CD4-positive, alpha-beta T cell treated with Interleukin-17A for 1 hour (primary cell): ENCODE measurements around the gene TLX1.

Experiments
- DNase-seq: peaks from one replicate; pipeline ENCODE4 v3.0.0-alpha.2; 2020

TLX1 gene

DNA sequence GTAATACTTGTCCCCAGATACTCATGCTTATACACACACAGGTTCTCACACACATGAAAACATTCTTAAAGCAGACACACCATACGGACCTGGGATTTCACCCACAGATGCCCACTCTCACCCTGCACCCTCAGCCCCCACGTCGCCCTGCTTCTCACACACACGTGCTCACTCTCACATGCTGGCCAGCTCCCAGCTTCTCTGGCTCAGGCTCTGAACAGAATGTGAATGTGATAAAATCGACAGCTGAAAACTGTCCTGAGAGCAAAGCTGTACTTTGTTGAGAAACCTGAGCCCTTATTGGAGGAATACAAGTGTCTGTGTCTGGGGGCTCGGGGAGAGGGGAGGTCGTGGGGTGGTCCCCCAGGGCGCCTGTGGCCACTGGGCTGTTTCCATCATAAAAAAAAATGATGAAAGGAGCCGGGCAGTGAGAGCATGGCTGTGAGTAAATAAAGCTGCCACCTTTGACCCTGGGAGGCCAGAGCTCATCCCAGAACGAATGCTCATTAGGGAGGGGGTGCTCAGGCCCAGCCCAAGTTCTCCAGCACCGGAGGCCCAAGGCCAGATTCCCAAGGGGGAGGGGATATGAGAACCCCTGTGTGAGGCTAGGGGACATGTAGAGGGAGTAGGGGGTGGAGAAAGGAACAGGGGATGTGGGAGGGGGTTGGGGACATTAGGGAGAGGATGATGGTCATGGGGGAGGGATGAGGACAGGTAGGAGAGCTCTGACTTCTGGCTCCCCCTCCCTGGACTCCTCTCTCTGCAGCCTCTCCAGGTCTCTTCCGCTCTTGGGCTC lies 18.1 kb upstream of the TLX1 start:
- DNase-seq: no peak

DNA sequence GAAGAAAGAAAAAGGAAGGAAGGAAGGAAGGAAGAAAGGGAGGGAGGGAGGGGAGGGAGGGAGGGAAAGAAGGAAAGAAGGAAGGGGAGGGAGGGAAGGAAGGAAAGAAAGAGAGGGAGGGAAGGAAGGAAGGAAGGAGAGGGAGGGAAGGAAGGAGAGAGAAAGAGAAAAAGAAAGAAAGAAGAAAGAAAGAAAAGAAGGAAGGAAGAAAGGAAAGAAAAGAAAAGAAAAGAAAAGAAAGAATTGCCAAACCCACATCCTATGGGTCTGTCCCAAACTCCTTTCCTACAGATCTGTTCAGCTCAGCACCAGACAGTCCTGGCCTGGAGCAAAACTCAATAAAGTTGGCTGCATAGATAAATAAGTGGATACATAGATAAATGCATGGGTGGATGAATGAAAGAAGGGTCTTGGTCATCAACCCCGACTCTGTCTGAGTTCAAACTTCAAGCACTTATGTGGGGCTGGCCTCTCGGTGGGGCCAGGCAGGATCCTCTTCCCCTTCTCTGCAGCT lies 17.2 kb upstream of the TLX1 start:
- no peak for DNase-seq

DNA sequence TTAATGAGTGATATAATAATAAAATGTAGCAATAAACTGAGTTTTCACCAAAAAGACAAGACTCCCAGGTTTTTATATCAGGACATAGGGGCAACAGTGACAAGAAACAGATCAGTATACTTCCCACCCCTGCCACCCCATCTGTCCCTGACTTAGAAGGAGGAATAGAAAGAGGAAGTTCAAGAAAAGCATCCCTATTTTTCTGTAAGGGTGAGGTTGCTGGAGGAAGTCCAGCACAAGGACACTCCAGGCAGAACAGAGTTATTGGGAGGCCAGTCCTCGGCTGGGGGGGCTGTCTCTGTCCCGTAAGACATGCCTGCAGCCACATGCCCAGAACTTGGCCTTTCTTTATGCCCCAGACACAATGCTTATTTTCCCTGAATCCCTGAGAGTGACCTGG lies 16.5 kb upstream of the TLX1 start:
- DNase-seq: no peak

DNA sequence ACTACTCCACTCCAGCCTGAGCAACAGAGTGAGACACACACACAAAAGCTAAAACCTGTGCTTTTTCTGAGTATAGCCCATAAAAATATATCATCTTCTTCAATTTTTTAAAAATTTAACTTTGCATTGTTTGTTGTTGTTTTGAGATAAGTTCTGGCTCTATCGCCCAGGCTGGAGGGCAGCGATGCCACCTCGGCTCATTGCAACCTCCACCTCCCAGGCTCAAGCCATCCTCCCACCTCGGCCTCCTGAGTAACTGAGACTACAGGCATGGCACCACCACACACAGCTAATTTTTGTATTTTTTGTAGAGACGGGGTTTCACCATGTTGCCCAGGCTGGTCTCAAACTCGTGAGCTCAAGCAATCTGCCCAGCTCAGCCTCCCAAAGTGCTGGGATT lies 14.3 kb upstream of the TLX1 start:
- DNase-seq: no peak

DNA sequence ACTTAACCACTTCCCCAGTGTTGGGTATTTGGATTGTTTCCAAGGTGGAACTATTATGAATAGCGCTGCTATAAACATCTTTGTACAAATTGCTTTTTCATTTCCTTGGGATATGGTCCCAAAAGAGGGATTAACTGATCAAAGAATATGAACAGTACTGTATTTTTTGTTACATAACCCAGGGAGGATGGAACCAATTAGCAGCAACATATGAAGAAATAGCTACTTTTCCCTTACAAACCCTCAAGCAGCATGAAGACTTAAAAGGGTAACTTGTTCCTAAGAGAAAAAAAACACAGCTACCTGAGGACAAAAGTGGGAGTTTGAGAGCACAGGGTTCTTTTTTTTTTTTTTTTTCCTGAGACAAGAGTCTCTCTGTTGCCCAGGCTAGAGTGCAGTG lies 13.1 kb upstream of the TLX1 start:
- DNase-seq: no peak

DNA sequence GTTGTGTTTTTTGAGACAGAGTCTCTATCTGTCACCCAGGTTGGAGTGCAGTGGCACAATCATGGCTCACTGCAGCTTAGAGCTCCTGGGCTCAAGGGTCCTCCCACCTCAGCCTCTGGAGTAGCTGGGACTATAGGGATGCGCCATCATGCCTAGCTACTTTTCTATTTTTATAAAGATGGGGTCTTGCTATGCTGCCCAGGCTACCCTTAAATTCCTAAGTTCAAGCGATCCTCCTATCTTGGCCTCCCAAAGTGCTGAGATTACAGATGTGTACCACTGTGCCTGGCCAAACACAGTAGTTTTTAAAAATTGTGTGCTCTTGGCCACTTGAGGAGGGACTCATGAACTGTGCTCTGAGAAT lies 10.6 kb upstream of the TLX1 start:
- DNase-seq: no peak

DNA sequence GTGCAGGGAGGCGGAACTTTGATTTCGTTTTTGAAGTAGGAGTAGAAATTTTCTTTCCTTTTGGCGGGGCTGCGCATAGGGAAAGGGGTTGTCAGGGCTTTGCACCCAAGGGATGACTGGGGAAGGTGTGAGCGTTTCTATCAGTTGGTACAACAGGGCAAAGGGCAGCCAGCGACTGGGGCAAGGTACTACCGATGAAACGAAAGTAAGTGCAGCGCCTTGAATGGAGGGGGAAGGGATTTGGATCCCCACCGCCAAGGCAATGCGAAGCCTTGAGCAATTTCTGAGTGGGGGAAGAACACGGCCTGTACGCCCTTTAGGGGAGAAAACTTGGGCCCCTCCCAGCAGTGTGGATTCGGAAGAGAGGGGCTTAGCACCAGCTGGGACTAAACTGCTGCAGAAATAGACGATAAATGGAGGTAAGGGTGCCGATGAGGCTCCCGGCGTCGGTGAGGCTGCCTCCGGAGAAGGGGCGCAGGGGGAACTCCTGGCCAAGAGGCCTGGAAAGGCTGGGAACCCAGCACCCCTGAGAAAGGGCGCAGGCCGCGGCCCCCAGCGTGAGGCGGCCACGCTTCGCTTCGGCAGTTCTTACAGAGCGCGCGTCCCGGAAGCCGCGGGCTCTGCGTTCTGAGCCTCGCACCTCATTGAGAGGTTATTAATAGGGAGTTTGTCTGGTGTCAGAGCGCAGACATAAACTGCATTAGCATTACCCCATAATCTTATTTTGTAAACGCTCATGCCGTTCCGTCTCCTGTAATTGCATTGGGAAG lies 10.0 kb upstream of the TLX1 start:
- DNase-seq: peak; percentile 37

DNA sequence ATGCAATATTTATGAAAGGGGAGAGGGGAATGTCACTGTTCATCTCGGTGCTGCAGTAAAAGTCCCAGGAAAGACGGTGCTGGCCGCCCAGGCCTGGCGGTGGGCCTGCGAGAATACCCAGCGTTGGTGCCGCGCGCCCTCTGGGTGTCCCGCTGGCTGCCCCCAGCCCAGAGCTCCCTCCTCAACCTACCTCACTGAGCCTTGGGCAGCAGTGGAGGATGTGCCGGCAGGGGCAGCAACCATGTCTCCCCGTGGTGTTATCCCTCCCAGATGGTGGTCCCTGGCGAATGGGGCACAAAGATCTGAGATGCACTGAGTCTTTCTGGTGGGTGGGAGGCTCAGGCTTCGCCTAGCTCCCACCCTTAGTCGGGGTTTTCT lies 9.5 kb upstream of the TLX1 start:
- no peak for DNase-seq

DNA sequence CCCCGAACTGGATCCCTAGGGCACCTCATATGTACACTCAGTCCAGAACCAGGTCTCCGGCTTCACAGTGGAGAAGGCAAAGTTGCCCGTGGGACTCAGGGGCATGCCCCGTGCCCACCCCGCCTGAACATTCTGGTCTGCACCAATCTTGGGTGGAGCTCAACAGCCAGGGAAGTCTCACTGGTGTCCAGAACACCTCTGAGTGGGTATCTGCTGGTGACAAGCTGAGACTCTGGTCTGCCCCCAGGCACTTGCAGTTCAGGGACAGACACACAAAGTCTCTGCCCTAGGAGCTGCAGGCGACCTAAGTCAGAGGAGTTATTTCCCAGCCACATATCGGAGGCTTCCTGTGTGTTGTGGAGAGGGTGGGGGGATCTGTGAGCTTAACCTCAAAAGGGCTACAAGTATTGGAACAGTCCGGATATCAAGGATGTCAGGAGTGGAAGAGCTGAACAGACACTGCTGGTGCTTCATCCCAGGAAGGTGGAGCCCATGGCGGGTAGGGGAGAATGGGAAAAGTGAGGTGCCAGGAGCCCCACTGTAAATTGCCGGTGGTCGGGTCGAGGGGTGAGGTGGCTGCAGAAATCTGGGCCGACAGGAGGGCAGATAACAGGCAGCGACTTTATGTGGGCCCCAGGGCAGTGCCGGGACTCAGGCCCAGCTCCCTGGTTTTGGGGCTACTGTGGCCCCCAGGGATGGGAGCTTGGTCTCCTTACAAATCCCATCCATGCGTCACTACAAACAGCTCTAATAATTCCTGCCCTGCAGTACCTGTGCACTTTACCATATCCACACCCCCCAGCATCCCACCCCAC lies 8.6 kb upstream of the TLX1 start:
- no peak for DNase-seq

DNA sequence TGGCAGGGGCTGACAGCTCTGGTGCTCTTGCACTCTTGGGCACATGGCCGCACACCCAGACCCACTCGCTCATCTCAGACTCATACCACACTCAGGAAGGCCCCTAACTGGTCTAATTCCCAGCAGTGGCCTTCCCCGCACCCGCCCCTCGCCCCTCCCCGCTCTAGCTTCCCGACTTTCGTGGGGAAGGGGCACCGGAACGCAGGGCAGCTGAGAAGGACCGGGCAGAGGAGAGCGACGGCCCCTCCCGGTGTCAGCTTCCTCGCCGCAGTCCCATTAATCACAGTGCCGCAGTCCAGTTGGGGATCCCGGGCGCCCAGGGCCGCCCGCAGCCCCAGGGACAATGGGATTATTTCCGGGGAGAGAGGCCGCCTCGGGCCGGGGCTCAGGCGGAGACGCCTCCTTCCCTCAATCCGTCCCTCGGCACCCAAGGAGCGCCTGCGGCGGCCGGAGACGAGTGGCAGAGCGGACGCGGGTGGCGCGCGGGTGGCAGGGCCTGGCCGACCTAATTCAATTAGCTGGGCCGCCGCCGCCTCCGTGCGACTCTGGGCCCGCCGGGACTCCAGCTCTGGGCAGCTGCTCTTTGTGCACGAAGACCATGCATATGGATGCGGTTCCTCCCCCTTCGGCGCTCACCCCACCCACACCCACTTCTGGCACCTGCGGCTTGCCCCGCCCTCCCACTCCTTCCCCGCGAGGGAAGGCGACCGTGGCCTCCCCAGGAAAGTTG lies 7.8 kb upstream of the TLX1 start:
- no peak for DNase-seq

DNA sequence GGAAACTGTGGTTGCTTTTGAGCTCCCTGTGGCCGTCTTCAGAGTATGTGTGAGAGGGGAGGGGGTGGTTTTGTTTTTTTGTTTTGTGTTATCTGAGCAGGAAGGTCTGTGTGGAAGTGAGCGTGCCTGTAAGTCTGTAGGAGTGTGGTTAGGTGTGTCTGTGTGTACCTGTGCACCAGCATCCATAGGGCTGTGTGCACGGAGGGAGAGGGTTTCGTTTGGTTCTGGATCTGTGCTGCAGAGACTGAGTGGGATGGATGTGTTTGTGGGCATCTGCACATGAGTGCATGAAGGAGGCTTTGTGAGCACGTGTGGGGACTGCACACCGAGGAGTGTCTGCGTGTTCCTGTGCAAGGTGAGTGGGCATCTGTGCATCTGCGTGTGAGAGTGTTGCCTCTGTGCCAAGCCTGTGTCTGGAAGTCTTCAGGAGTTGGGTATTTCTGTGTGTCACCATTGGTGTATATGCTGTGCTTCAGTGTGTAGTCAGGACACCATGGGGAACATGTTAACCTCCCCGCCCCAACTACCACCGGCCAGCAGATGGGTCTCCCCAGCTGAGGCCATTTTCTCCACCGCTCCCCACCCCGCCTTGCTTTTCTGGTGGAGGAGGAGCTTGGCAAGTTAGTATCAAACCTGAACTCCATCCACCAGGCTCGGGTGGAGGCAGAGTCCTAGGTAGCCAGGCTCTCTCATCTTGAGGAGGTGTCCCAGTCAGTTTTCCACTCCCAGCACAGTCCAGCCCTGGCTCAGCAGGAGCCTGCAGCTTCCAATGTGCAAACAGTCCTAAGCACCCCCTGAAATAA lies 7.1 kb upstream of the TLX1 start:
- no peak for DNase-seq

DNA sequence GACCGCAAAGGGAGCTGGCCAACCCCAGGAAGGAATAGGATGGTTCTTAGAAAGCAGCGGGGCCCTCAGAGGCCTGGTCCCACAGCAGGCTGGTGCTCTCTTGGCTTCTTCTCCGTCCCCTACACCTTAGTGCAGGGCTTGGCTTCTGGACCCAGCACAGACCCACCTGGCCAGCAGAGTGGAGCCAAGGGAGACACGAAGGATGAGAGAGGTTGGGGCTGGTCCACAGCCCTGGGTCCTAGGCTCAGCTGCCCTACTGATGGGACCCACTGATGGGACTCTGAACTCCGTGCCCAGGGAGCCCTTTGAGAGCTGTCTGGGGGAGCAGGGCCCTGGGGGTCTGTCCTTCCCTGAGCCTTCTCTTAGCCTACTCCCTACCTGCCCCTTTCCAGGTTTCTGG lies 6.2 kb upstream of the TLX1 start:
- no peak for DNase-seq

DNA sequence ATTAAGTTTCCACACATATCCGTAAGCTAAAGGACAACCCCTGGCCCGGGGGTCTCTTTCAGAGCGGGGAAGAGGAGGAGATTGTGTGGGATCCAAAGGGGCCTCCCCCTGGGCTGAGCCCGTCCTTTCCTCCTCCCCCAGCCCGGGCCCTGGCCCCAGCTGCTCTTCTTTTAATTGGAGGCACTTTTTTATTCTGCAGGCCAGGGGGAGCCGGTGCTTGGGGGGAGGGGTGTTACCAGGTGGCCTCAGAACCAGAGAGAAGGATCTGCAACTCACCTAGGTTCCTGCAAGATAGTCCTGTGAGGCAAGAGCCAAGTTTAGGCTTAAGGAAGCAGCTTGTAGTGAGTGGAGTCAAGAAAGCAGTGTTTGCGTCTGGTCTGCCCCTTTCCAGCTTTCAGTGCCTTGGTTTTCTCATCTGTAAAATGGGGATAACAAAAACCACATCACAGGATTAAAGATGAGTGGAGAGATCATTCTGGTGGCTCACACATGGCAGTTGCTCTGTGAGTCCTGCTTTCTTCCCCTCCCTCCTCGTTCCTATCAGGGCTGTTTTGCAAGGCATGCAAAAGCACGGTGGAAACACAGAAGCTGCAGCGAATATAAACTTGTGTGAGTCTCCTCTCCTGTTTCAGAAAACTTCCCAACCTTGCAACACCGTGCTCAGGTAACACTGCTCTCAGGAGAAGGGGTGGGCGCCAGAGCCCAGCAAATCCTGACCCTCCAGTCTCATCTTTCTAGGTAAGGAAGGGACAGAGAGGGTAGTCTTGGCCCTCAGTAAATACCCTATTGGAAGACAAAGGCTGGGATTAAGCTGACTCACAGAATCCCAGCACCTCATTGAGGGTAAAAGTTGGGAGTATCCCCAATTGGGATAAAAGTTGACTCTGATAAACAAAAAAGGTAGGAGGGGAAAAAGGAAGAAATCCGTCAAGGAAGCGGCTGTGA lies 4.1 kb upstream of the TLX1 start:
- DNase-seq: no peak

DNA sequence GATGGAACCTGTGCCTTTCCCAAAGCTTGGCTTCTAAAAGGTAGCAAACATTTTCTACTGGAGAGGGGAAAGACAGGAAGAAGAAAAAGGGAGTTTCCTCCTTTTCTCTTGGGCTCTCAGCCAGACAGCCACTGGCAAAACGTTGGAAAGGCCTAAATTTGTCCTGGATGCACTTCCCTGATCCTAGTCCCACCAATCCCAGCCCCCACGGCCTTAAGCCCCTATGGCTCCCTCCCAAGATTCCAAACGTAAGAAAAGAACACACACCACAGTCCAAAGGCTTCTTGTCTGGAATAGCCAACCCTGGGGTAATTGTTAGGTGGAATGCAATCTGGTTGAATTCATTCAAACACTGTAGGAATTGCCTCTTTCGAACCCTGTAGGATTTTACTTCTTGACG lies 959 bp upstream of the TLX1 start:
- DNase-seq: no peak

DNA sequence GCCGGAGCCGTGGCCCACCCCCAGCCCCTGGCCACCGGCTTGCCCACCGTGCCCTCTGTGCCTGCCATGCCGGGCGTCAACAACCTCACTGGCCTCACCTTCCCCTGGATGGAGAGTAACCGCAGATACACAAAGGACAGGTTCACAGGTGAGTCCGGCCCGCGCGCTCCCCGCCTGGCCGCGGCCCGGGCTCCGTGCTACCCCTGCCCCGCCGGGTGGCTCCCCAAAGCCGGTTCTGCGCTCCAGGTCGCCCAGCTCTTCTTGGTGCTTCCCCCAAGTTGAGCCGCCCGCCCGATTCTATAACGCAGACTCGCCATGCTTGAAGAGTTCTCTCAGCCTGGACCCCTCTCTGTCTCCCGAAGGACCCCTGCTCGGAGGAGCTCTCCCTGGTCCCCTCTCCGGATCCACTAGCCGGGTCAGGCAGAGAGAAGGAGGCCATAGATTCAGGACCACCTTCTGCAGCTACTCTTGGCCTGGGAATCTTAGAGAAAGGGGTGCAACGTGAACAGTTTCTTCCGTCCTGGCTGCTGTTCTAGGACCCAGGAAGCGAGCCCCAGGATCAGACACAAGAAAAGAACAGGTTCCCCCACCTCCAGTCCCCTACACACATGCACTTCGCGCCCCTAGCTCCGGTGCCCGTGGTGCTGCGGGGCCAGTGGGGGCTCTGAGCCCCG lies 999 bp downstream of the TLX1 start:
- no peak for DNase-seq

DNA sequence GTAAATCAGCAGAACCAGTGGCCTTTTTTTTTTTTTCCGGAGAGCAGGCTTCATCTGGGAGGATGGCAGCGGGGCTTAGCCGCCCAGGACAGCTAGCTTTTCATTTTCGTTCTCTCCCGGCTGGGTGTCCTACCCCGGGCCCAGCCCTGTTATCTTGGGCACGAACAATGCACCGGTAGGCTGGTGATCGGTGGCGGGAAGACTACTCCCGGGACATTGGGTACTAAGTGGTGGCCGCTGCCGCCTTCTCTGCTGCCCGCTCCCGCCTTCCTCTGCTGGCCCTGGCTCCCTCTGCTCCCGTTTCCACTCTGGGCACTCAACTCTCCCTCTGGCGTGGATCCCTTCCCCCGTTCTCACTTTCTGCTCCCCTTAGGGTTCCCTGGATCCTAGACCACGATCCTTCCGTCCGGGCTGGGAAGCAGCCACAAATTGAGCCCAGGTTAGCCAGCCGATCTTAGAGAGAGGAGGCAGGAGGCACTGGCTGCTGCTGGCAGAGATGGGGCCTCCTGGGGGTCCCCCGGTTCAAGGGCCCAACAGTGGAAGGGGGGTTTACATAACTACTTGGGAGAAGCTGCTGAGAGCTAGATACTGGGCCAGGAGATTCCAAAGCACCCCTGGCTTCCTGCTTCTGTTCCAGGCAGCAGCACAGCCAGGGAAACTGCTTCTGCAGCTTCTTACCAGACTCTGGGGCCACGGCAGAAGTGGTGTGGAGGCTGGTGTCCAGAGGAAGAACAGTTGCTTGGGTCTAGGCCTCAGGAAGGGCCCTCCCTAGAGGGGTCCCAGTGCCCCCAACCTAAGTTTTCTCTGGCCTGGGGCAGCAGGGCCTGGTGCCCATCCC lies 1.8 kb downstream of the TLX1 start:
- DNase-seq: no peak

DNA sequence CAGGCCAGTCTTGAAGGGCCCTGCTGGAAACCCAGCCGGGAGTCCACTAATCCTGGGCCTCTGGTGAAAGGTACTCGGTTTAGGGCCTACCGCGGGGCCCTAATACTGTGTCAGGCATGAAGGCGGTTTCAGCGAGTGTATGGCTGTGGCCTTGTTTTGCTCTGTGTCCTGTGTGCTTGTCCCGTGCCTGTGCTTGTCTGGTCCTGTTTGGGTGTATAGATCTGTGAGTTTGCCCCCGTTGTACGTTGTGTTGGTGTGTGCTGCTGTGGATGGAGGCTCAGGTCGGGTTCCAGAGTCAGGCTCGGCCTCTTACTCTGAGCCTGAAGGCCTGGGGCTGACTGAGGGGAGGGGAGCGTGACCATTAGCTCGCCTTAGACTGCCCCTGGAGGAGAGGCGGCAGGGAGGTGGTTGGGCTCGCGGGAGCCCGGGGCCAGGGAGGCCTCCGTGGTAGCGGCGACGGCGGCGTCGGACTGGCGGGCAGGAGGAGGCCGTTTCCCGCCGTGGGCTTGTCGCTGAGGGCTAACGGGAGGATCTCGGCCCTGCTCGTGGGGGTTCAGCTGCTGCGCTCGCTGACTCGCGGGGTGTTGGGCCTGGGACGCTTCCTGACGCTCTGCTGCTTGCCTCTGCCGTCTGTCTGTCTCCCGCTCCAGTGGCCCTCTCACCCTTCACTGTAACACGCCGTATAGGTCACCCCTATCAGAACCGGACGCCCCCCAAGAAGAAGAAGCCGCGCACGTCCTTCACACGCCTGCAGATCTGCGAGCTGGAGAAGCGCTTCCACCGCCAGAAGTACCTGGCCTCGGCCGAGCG lies 2.6 kb downstream of the TLX1 start:
- no peak for DNase-seq
